ENCODE results near the gene UBN1. TPM values are rescaled to one million over a fixed set of nuclear protein-coding genes. Genes with fewer than 3 reads are reported as not detected.

UBN1 gene
- total and polyA plus RNA-seq, 10 of the 15 experiments (the other 5 are each of a cell fraction or from before 2014, with no cell fraction given) = 2.1 to 32.5 (median 13.9) TPM

GRCh38 chr16:4855371-4855770 is 8.1 kb downstream of the UBN1 start:
- POLR2A ChIA-PET = no interaction called here
- peaks cover 16 to 27% of the 10 kb centered on the region in 2 experiments; a peak in 3 of 4 replicates for H3K36me3 ChIP-seq (ENCODE audit: control insufficient read depth in 2 of 2, insufficient read depth in 2 of 2, low read length in 1 of 2)
- 100% methylated on average over 4 of the region's 5 CpGs for WGBS (ENCODE audit: insufficient coverage, insufficient replicate concordance, low lambda C conversion rate, missing lambda C conversion rate)

More at GRCh38 chr16:4855371-4855770, 8.1 kb downstream of the UBN1 start:
- H3K9me3 ChIP-seq (replicated peaks; ENCODE audit: control insufficient read depth, insufficient read depth, low read length) = no peaks in the 10 kb centered on the region
- H3K4me3 ChIP-seq = no peak overlapping the region
- no peak overlapping the region for H3K27ac ChIP-seq (ENCODE audit: control insufficient read depth, insufficient read depth)
- in situ Hi-C loops (cut with MboI) (no loop called here), intact Hi-C loops (cut with micrococcal nuclease; ENCODE audit: unreplicated experiment) (no loop called here)
- RAD21 ChIA-PET (ENCODE audit: unreplicated experiment) = no interaction called here
- peaks cover 16% of the 10 kb centered on the region for H3K79me2 ChIP-seq (ENCODE audit: control insufficient read depth, insufficient read depth, low read length)
- no peaks in the 10 kb centered on the region for H3K27me3 ChIP-seq (replicated peaks in 1 of 2; ENCODE audit: control insufficient read depth in 2 of 2, insufficient read depth in 2 of 2, low read length in 1 of 2)
- no peak overlapping the region for H2AFZ ChIP-seq (ENCODE audit: control insufficient read depth, low read depth, low read length)
- CTCF ChIA-PET = no interaction called here
- TF ChIP-seq TCF7 (IDR thresholded peaks at IDR 0.05; ENCODE audit: borderline replicate concordance) = no peak
- TF ChIP-seq EGR1 (IDR thresholded peaks at IDR 0.05; ENCODE audit: borderline replicate concordance in 1 of 2, low read depth in 2 of 2, low read length in 2 of 2) = no peak
- TF ChIP-seq RELB (IDR thresholded peaks at IDR 0.05; ENCODE audit: low read depth) = no peak
- TF ChIP-seq NR2C2 (IDR thresholded peaks at IDR 0.05; ENCODE audit: borderline replicate concordance, control insufficient read depth, insufficient read length, low read depth) = no peak
- no peak for TF ChIP-seq SMC3 (IDR thresholded peaks at IDR 0.05; ENCODE audit: borderline replicate concordance, low read length)
- no peak for TF ChIP-seq SREBF1 (IDR thresholded peaks at IDR 0.05; ENCODE audit: low read length)
- no peak for TF ChIP-seq HCFC1 (IDR thresholded peaks at IDR 0.05; ENCODE audit: low read length)
- TF ChIP-seq SPI1 (IDR thresholded peaks at IDR 0.05; ENCODE audit: borderline replicate concordance, insufficient read depth, low read depth, low read length) = no peak
- no peak for TF ChIP-seq GABPA (IDR thresholded peaks at IDR 0.05; ENCODE audit: low read depth)
- TF ChIP-seq SMAD1 (IDR thresholded peaks at IDR 0.05; ENCODE audit: low read depth, partially characterized antibody) = no peak
- no peak for TF ChIP-seq MYC (IDR thresholded peaks at IDR 0.05; ENCODE audit: insufficient read depth, insufficient read length, insufficient replicate concordance, low read length, severe bottlenecking)
- no peak for TF ChIP-seq TBL1XR1 (IDR thresholded peaks at IDR 0.05; ENCODE audit: low read depth, low read length)
- no peak for TF ChIP-seq NR2F1 (conservative IDR thresholded peaks at IDR 0.05)
- TF ChIP-seq ZBTB11 (CRISPR knock-in tag; IDR thresholded peaks at IDR 0.05) = no peak
- TF ChIP-seq POLR2A (IDR thresholded peaks at IDR 0.05; ENCODE audit: low read depth, low read length) = no peak
- FAIRE-seq (no peak), ATAC-seq (no peak), DNase-seq (ENCODE audit: low read depth, low spot score) (no peak)
- SMC1A ChIA-PET (ENCODE audit: uncharacterized antibody, unreplicated experiment) = no interaction called here
- BruUV-seq (replicated peaks) = no TSS peak
- no peak overlapping the region for H3K4me2 ChIP-seq (ENCODE audit: control insufficient read depth, insufficient read depth)
- no peak overlapping the region for H3K9ac ChIP-seq (ENCODE audit: control insufficient read depth, insufficient read depth, low read length)
- no peaks in the 10 kb centered on the region for H3K4me1 ChIP-seq (ENCODE audit: control insufficient read depth, insufficient read depth, low read length)
- H4K20me1 ChIP-seq (ENCODE audit: control insufficient read depth, insufficient read depth) = no peaks in the 10 kb centered on the region
